HG02588 (cell line): ENCODE measurements around the gene SERGEF.

ENCODE experiments used
- ATAC-seq: cut with Tn5 transposase; IDR thresholded peaks from one replicate; pipeline ENCODE4 v1.9.1; 2021; ENCODE audit warnings: mild to moderate bottlenecking, moderate library complexity; ENCODE audit not compliant: unreplicated experiment

The SERGEF gene

DNA sequence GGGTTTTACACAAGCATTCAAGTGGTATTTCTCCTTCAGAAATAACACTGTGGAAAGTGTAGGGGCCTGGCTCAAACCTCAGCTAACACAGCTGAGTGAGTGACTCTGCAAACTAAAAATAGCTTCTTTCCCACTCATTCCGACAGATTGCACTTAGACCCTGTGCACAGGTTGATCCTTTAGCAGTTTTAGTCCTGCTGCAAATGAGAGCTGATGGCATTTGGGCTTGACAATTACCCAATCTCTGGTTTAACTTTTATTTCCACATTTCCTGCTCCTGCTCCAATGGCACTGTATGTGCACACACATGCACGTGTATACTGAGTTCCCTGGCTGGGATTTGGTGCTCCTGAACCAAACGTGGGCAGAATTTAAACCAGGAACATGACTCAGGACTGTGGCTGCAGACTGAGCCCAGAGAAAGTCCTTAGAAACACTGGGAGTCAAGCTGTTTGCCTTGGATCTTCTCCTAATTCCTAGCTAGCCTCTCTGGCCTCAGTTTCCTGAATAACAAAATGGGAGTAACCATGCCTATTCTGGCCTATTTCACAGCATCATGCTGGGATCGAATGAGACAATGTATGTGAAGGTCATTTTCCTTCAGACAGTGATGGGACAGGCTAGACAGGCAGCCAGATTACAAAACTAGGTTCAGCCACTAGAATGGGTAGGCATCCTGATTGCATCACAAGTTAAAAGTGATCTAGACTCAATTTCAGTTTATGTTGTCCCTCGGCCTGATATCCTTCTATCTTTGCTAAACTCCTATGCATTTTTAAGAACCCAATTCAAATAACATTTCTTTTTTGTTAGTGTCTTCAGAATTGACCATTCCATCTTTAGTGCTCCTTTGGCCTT is 58.2 kb downstream of the SERGEF start:
- no peak for ATAC-seq

DNA sequence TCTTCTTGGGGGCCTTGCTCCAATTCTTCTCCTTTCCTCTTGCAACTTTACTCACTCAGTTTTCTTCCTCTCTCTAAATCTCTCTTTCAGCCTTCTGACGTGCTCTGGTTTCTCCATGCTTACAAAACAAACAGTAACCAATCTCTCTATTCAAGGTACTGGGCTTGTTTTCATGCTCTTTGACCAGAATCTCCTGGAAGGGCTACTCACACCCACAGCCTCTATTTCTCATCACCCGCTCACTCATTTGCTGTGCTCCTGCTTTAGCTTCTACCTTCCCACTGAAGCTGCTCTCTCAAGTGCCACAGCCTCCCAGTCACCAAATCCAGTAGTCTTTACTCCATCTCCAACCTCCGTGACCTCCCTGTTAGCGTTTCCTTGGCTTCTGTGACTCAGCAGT is 60.4 kb downstream of the SERGEF start:
- no peak for ATAC-seq

GRCh38 chr11:17951685-17952388 is 61.0 kb downstream of the SERGEF start:
- no peak for ATAC-seq

DNA sequence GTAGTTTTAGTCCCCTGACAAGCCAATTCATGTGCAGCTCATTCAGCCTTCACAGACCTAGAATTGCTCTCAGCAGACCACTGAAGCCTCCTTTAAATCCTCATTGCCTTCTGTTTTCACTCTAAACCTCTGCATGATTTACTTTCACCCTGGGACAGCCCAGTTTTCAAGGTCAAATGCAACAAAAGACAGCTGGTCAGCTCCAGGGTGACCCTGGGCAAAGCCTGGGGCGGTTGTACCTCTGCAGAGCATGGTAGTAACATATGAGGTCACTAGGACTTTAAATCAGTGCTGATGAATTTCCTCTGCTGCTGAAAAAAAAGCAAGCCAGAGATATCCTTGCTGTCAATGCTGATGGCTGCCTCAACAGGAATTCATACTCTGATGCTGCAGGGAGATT is 62.2 kb downstream of the SERGEF start:
- no peak for ATAC-seq

DNA sequence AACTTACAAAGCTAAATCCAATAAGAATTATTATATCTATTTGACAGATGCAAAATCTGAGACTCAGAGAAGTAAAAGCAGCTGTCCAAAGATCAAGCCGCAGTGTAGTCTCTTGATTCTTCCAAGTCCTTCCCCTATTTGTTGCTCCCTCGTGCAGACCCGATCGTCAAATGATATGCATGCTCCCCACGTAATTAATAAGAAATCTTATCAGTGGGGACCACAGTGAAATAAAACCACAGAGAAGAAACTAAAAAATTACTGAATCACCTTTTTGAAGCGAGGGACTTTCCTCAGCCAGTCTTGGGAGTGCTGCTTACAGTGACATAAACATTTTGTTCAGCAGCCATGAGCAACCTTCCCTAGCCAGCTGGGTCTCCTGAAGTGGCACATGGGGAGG is 64.6 kb downstream of the SERGEF start:
- ATAC-seq, result no peak

- no peak for ATAC-seq
These were observed 73.3 kb downstream of the SERGEF start for GRCh38 chr11:17939542-17939941.

DNA sequence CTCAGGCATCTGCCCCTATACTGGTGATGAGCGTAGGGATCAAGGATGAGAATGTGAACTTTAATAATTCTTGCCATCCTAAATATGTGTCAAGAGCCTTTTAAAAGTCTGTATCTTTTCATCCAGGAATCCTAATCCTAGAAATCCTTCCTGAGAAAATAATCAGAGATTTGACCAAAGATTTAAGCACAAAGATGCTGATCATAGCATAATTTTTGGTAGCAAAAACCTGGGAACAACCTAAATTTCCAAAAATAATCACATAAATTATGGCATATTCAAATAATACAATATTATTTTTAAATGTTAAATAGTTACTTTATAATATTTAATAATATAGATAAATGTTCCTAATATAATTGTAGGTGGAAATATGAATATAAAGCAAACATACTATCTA is 76.1 kb downstream of the SERGEF start:
- no peak for ATAC-seq

GRCh38 chr11:17934194-17934593 is 78.7 kb downstream of the SERGEF start:
- ATAC-seq, result no peak

DNA sequence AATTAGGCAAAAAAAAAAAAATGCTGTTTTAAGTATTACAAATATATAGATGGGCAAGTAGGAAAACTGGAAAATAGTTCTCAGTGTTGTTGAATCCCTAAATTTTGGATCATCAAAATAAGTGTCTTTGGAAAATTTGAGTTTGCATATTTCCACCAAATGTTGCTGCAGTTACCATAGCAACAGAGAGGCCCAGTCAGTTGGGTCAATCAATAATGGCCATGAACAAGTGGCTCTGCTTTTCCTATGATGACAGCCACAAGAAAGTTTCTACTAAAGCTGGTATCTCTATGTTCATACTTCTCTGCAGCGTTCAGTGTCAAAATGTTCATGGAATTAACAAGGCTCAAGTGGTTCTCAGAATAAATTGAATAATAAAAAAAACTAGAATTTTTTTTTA is 79.1 kb downstream of the SERGEF start:
- ATAC-seq, result no peak

- ATAC-seq, result no peak
These were observed 80.4 kb downstream of the SERGEF start for GRCh38 chr11:17932472-17932871.

DNA sequence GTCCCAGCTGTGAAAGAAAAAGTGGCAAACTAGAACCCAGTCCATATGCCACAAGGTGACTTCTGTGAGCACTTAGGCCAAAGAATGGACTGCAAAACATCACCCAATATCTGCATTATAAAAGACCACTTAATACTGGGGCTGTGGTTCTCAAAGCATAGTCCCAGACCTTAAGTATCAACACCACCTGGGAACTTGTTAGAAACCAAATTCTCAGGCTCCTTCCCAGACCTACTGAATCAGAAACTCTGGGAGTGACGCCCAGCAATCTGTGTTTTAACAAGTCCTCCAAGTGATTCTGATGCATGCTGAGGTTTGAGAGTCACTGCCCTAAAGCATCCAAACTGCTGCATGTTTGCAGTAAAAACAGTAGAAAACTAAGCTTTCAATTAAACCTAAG is 81.3 kb downstream of the SERGEF start:
- ATAC-seq, result no peak

DNA sequence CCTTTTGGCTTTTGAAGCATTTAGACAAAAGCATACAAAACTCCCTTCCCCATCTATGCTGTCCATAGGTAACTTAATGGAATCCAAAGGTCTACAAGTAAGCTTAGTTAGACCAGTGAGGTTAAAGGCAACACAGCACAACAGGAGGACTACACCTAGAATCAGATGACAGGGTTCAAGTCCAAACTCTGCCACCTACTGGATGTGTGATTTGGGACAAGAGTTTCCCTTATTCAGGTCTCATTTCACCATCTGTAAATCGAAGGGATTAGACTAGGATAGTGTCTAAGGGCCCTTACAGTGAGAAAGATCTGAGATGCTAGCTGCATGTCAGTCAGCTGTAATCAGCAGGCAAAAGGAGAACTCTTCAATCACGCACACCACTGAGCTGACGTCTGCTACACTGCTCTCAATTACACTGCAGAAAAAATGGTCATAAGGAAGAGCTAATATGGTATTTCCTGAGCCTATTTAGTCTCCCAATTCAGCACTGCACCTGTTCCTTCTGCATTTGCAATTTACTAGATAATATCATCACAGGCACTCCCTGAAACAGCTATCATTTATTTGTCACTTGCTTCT is 82.2 kb downstream of the SERGEF start:
- ATAC-seq, result no peak

DNA sequence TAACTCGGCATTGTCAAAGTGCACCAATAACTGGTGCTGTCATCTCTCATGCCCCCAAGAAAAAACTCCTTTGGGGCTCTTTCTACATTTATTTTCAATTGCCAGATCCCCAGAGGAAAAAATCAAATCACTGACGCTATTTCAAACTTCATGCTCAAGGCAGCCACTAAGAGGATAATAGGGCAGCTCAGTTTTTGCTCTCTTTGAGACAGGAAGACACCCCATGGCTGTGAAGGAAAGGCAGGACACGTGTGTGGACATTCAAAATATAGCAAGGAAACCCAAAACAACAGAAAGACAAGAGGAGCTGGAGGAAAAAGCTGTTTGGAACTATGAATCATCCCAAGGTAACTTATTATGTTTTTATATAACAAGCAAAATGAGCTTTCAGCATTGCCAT is 83.7 kb downstream of the SERGEF start:
- ATAC-seq, result no peak

GRCh38 chr11:17927681-17928343 is 85.0 kb downstream of the SERGEF start:
- no peak for ATAC-seq

DNA sequence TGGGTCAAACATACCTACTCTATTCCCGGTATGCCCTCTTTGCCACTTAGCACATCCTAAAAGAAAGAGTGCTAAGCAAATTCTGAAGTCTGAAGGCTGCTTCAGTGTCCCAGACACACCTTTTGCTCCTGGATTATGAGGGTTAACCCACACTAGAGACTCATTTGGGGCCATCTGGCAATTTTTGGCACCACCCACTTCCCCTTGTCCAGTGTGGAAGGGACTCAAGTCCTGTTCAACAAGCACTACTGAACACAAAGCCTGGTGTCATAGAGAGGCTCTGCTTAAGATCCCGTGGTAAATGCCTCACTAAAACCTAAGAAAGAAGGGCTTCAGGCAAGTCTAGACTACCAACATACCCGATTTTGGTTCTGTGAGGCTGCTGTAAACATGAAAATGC is 85.8 kb downstream of the SERGEF start:
- no peak for ATAC-seq

GRCh38 chr11:17924713-17925112 is 88.1 kb downstream of the SERGEF start:
- no peak for ATAC-seq

GRCh38 chr11:17923217-17923616 is 89.6 kb downstream of the SERGEF start:
- ATAC-seq, result no peak

DNA sequence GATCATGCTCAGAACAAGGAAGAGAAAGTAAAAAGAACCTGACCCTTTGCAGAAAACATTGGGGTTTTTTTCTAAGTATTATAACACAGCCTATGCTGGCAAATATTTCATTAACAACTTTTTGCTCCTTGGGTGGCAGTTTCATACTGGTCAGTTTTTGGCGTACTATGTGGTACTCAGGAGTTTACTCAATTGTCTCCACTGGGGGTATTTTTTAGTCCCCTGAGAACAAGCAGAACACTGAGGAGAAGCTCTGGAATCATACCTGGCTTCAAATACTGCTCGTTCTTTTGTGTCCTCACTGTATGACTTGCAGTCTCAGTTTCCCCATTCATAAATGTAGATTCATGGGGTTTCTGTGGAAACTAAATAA is 90.4 kb downstream of the SERGEF start:
- no peak for ATAC-seq

DNA sequence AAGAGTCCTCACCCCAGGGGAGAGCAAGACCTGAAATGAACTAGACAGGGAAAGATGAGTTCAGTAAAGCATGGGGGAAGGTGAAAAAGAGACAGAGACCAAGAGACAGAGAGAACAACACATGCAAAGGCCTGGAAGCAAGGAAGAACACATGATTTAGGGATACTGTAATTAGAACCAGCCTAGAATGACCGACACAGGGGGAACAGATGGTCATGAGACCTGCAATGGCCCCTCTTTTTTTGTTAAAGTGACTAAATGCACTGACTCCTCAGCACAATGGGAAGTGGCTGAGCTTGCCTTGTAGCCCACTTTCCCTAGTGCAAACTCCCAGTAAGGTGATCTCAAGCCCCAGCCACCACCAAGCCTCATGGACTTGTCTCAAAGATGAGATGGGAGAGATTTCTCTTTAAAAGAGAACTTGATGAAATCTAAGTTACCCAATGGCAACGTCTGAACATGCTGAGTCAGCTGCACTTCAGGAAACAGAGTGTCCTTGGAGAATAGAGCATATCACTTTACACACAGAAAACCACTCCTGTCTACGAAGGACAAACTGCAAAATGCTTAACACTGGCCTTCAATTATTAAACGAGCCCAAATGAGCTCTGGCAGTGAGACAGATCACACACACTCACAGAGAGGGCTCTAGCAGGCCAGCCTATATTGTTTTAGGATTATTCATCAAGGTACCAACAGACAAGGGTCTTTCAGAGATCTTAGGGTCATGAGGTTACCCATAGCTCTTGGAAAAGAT is 91.0 kb downstream of the SERGEF start:
- no peak for ATAC-seq

- no peak for ATAC-seq
These were observed 94.7 kb downstream of the SERGEF start for GRCh38 chr11:17918049-17918605.

GRCh38 chr11:17917556-17917955 is 95.3 kb downstream of the SERGEF start:
- no peak for ATAC-seq
